ENCODE measurements around the gene FAXDC2.

Gene FAXDC2

DNA sequence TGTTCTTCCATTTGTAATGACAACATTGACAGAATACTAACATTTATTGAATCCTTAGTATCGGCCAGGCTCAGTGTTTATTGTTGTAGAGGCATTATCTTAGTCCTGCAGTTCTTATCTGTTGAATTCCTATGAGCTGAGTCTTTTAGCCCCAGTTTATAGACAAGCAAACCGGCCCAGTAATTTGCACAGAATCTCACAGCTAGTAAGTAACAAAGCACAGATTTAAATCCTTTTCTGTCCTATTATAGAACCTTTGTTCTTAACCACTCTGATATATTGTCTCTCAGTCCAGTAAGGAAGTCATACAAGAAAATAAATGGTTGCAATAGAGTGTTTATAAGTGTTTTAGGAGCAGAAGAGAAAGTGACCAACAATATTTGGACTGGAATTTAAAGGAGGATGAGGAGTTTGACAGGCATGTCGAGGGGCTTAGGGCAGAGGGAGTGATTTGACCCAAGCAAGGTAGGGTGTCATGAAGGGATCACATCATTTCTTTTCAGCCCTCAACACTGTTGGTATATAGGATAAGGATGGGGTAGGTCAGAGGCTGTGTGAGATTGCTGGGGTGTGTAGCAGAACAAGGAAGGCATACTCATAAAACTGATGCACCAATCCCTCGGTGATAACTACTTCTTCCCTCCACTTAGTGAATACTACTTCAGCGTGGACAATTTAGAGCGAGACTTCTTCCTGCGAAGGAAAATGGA lies 55.7 kb downstream of the FAXDC2 start:
- Histone ChIP-seq H3K27me3 (ENCODE audit: insufficient read depth, low read length) (no peaks in the 10 kb centered on the region), H3K9me3 (ENCODE audit: low read length) (no peaks in the 10 kb centered on the region), H3K4me1 (ENCODE audit: insufficient read depth, low read length) (no peaks in the 10 kb centered on the region), H3K36me3 (ENCODE audit: insufficient read depth, low read length) (peaks cover 87% of the 10 kb centered on the region), H2AFZ (ENCODE audit: low read depth, low read length) (no peak overlapping the region), H3K4me3 (ENCODE audit: low read length) (no peak overlapping the region)

DNA sequence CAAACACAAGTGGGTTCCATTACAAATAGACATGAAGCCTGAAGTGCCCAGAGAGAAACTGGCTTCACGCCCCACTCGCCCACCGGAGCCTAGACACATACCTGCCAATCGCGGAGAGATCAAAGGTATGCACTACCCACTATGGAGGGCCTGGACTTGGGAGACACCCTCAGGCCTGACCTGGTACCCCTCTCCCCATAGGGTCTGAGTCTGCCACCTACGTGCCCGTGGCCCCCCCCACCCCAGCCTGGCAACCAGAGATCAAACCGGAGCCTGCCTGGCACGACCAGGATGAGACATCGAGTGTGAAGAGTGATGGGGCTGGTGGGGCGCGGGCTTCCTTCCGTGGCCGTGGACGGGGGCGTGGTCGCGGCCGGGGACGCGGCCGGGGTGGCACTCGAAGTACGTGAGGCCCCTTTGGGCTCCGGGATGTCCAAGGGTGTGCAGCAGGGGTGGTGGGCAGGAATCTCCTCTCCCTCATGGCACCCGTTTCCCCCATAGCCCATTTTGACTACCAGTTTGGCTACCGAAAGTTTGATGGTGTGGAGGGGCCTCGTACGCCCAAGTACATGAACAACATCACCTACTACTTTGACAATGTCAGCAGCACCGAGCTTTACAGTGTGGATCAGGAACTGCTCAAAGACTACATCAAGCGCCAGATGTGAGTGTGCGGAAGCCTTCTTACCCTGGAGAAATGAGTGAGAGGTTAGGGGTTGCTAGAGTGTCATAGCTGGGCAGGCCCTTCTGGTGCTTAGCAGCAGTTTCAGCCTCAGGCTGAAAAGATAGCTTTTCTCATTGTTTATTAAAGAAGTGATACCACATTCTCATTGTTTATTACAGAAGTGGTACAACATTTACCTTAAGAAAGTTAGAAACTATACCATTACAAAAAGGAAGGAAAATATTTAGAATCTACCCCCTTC lies 56.5 kb downstream of the FAXDC2 start:
- no peaks in the 10 kb centered on the region for H3K27me3 ChIP-seq (ENCODE audit: insufficient read depth, low read length)
- H3K4me1 ChIP-seq (ENCODE audit: insufficient read depth, low read length): no peaks in the 10 kb centered on the region
- no peak overlapping the region for H3K4me3 ChIP-seq (ENCODE audit: low read length)
- H3K9me3 ChIP-seq (ENCODE audit: low read length): no peaks in the 10 kb centered on the region
- H2AFZ ChIP-seq (ENCODE audit: low read depth, low read length): no peak overlapping the region
- H3K36me3 ChIP-seq (ENCODE audit: insufficient read depth, low read length): peaks cover 80% of the 10 kb centered on the region

DNA sequence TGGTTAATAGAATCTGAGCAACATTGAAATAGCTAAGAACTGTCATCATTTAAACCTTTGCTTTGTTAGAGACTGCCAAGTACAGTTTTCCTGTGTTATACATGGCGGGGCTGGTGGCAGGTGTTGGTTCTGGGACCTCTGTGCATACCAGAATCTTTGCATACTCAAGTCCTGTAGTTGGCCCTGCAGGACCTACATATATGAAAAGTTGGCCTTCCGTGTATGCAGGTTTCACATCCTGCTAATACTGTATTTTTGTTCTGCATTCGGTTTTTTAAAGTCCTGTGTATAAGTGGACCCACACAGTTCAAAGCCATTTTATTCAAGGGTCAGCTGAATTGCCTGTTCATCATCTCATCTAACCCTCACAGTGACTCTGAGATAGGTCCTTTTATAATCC lies 58.9 kb downstream of the FAXDC2 start:
- Histone ChIP-seq H3K27me3 (ENCODE audit: insufficient read depth, low read length) (no peaks in the 10 kb centered on the region), H3K4me1 (ENCODE audit: insufficient read depth, low read length) (no peaks in the 10 kb centered on the region), H3K36me3 (ENCODE audit: insufficient read depth, low read length) (peaks cover 63% of the 10 kb centered on the region), H3K4me3 (ENCODE audit: low read length) (no peak overlapping the region), H3K9me3 (ENCODE audit: low read length) (no peaks in the 10 kb centered on the region), H2AFZ (ENCODE audit: low read depth, low read length) (no peak overlapping the region)

DNA sequence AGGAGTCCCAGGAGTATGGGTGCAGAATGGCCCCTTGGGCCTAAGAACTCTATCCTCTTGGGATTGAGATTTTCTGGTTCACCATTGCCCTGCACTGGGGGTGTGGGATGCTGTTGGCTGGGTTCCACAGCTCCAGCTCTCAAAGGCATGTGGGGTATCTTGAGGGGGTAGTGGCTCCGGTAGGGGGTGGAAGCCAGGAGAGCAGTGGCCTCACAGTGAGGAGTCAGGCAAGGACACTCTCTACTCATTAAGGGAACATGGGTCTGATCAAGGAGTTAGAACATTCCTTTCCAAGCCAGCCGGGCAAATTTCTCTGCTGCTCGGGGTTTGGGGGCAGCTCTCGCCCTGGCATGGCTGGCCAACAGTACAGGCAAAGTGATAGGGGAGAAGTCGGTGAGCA lies 62.2 kb downstream of the FAXDC2 start:
- H2AFZ ChIP-seq (ENCODE audit: low read depth, low read length): no peak overlapping the region
- H3K9me3 ChIP-seq (ENCODE audit: low read length): no peaks in the 10 kb centered on the region
- peaks cover 35% of the 10 kb centered on the region for H3K36me3 ChIP-seq (ENCODE audit: insufficient read depth, low read length)
- H3K4me1 ChIP-seq (ENCODE audit: insufficient read depth, low read length): no peaks in the 10 kb centered on the region
- no peaks in the 10 kb centered on the region for H3K27me3 ChIP-seq (ENCODE audit: insufficient read depth, low read length)
- H3K4me3 ChIP-seq (ENCODE audit: low read length): no peak overlapping the region

DNA sequence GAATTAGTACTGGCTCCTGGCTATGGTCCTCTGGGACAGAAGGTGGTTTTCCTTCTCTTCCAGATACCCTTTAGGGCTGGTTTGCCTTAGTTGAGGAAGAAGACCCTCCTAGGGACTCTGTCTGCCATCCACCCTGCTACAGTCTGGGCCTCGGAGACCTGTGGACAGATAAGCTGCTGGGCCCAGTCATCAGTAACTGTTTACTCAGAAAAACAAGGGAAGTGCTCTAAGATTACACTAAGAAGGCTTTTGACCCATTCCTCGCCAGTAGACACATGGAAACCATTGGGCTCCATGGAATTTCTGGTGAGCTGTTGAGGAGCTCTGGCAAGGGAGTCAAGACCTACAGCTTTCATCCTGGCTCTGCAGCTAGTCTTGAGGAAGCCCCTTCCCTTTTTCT lies 64.0 kb downstream of the FAXDC2 start:
- peaks cover 17% of the 10 kb centered on the region for H3K36me3 ChIP-seq (ENCODE audit: insufficient read depth, low read length)

DNA sequence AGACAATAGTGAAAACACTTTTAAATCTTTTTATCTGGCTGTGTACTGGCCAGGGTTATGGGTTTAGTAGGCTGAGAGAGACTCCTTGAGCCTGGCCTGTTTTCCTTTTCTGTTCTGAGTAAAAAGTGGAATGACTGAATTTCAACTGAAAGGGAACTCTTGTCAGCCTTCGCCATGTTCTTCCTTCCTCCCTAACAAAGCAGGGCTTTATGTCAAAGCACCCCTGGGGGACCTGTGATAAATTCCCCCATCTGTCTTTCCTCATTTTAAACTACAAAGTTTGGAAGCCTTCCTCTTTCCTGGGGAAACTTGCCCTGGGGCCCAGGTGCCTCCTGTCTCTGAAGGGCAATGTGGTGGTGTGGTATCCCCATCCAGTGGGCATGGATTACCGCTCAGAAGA lies 65.5 kb downstream of the FAXDC2 start:
- peaks cover 6% of the 10 kb centered on the region for H3K36me3 ChIP-seq (ENCODE audit: insufficient read depth, low read length)
- no peaks in the 10 kb centered on the region for H3K9me3 ChIP-seq (ENCODE audit: low read length)
- H3K4me3 ChIP-seq (ENCODE audit: low read length): no peak overlapping the region
- H3K27me3 ChIP-seq (ENCODE audit: insufficient read depth, low read length): no peaks in the 10 kb centered on the region
- no peak overlapping the region for H2AFZ ChIP-seq (ENCODE audit: low read depth, low read length)
- H3K4me1 ChIP-seq (ENCODE audit: insufficient read depth, low read length): peaks cover 6% of the 10 kb centered on the region

More for the DNA sequence above, 64.0 kb downstream of the FAXDC2 start:
- Histone ChIP-seq H3K27me3 (ENCODE audit: insufficient read depth, low read length) (no peaks in the 10 kb centered on the region), H3K4me1 (ENCODE audit: insufficient read depth, low read length) (peaks cover 6% of the 10 kb centered on the region), H2AFZ (ENCODE audit: low read depth, low read length) (no peak overlapping the region), H3K9me3 (ENCODE audit: low read length) (no peaks in the 10 kb centered on the region), H3K4me3 (ENCODE audit: low read length) (no peak overlapping the region)

DNA sequence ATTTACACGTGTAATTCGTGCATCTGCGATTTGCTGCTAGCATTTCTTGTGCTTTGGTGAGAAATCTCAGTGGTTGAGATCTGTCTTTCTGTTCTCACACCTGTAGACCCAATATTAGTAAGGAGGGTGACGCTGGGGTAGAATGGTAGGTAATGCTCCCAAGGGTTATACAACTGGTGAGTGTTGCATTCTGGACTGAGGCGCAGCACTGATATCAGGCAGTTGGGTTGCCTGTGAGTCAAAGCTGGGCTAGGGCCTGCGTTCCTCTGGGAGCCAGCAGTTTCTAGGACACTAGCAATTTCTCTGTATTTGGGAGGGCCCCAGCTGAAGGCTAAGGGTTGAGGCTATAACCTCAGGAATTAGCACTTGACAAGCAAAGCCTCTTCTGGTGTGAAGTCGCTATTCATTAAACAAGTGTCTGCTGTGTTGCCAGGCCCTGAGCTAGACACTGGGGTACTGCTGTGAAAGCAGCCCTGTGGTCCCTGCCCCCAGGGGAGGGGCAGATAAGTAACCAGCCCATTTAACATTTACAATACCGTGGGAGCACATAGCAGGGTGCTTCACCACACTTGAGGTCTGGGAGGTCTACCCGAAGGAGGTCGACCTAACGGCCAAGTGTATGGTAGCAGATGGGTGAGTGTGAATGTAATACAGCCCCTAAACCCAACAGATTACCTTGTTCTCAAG lies 66.5 kb downstream of the FAXDC2 start:
- Histone ChIP-seq H3K9me3 (ENCODE audit: low read length) (no peaks in the 10 kb centered on the region), H3K27me3 (ENCODE audit: insufficient read depth, low read length) (no peaks in the 10 kb centered on the region), H3K36me3 (ENCODE audit: insufficient read depth, low read length) (peaks cover 3% of the 10 kb centered on the region), H3K4me3 (ENCODE audit: low read length) (no peak overlapping the region), H3K4me1 (ENCODE audit: insufficient read depth, low read length) (peaks cover 6% of the 10 kb centered on the region), H2AFZ (ENCODE audit: low read depth, low read length) (no peak overlapping the region)

DNA sequence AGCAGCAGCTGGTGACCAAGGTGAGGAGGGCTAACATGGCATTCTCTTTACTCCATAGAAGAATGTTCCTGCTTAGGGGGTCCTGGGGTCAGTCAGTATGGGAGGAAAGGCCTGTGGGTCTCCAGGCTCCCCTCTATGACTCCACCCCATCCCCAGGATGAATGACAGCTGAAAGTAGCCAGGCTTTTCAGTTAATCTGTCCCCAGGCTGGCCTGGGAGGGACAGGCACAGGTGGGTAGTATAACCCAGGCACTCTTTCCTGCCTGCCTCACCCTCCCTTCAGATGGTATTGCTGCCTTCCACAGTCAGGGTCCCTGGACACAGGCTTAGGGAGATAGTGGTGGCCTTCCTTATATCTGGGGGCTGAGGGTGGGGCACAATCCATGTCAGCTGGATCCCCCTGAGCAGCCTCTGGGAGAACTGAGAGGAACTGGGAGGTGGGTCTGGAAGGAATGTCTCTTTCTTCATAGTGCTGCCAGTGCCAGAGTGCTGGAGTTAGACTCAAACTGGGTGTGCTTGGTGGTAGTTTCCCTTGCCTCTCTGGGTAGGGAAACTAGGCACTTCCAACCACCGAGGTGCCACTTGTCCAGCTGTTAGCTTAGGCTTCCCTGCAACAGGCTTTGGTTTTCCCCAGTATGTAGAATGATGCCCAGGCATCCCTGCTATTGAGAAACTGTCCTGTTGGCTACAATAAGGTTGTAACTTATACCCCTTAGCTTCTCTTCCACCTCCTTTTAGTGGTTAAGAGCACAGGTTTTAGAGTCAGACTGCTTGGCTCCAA lies 67.4 kb downstream of the FAXDC2 start:
- Histone ChIP-seq H2AFZ (ENCODE audit: low read depth, low read length) (no peak overlapping the region), H3K4me3 (ENCODE audit: low read length) (no peak overlapping the region), H3K27me3 (ENCODE audit: insufficient read depth, low read length) (no peaks in the 10 kb centered on the region), H3K4me1 (ENCODE audit: insufficient read depth, low read length) (peaks cover 6% of the 10 kb centered on the region), H3K9me3 (ENCODE audit: low read length) (no peaks in the 10 kb centered on the region), H3K36me3 (ENCODE audit: insufficient read depth, low read length) (no peaks in the 10 kb centered on the region)

DNA sequence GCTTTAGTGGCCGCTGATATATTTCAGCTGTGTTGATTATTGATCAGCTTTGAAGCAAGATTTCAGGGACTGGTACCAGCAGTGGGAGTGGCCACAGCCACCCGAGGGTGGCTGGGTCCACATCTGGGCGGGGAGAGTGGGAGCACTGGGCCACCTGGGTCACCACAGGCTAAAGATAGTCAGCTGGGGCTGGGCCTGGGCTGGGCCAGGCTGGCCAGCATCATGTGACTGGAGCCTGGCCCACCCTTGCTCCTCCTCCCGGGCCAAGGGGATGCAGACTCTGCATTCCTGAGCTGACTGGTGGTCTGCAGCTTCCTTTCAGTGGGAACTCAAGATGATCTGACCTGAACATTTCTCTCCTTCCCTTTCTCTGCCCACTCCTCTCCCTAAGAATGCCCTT lies 68.1 kb downstream of the FAXDC2 start:
- peaks cover 6% of the 10 kb centered on the region for H3K4me1 ChIP-seq (ENCODE audit: insufficient read depth, low read length)
- H3K27me3 ChIP-seq (ENCODE audit: insufficient read depth, low read length): no peaks in the 10 kb centered on the region

DNA sequence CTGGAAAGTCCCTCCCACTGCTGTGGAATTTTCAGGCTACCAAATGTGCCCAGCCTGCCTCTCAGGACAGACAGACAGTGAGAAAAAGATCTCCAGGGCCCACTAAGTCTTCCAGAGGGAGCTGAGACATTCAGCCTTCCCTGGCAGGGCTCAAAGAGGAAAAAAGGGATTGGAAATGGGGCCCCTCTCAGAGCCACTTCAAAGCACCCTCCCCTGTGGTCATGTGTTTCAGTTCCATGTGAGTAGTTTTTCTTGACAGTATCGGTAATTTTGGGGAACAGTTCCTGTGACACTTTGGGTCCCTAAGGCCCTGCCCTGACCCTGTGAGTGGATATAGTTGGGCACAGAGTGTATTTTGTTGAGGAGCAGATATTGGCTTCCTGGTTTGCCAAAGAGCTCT lies 70.3 kb downstream of the FAXDC2 start:
- H3K9me3 ChIP-seq (ENCODE audit: low read length): no peaks in the 10 kb centered on the region
- no peaks in the 10 kb centered on the region for H3K36me3 ChIP-seq (ENCODE audit: insufficient read depth, low read length)
- H2AFZ ChIP-seq (ENCODE audit: low read depth, low read length): no peak overlapping the region
- no peak overlapping the region for H3K4me3 ChIP-seq (ENCODE audit: low read length)
- peaks cover 6% of the 10 kb centered on the region for H3K4me1 ChIP-seq (ENCODE audit: insufficient read depth, low read length)
- no peaks in the 10 kb centered on the region for H3K27me3 ChIP-seq (ENCODE audit: insufficient read depth, low read length)

More for the DNA sequence above, 68.1 kb downstream of the FAXDC2 start:
- Histone ChIP-seq H3K9me3 (ENCODE audit: low read length) (no peaks in the 10 kb centered on the region), H2AFZ (ENCODE audit: low read depth, low read length) (no peak overlapping the region), H3K36me3 (ENCODE audit: insufficient read depth, low read length) (no peaks in the 10 kb centered on the region), H3K4me3 (ENCODE audit: low read length) (no peak overlapping the region)

DNA sequence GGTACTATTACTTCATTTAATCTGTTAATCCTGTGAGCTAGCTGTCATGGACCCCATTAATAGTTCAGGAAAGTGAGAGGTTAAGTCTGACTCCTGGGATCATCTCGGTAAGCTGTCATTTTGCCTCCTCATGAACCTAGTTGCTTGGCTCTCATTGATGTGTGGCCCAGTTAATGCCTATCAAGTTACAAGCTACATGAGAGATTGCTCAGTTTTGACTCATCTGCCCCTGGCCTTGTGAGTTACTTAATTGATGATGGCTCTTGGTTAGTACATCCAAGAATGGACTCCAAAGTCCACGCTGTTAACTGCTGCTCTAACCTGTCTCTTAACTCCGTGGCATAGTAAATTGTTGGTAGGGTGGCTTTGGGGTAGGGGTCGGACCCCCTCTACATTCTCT lies 71.3 kb downstream of the FAXDC2 start:
- H3K4me1 ChIP-seq (ENCODE audit: insufficient read depth, low read length): peaks cover 6% of the 10 kb centered on the region
- H3K9me3 ChIP-seq (ENCODE audit: low read length): no peaks in the 10 kb centered on the region
- H3K4me3 ChIP-seq (ENCODE audit: low read length): no peak overlapping the region
- no peaks in the 10 kb centered on the region for H3K27me3 ChIP-seq (ENCODE audit: insufficient read depth, low read length)
- H3K36me3 ChIP-seq (ENCODE audit: insufficient read depth, low read length): no peaks in the 10 kb centered on the region
- no peak overlapping the region for H2AFZ ChIP-seq (ENCODE audit: low read depth, low read length)

DNA sequence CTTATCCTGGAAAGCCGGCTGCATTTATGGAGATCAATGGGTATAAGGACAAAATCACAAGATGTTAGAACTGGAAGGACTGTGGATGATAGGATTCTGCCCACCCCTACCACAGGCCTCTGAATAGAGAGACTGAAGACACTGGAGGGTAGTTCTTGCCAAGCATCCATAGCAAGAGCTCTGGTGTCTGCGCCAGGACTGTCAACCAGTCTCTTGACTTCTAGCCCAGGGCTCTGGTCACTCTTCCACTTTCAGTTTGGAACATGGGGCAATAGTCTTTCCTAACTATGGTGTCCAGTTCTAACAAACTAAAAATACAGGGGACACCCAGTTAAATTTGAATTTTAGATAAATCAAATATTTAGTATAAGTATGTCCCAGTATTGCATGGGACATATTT lies 71.9 kb downstream of the FAXDC2 start:
- no peak overlapping the region for H3K4me3 ChIP-seq (ENCODE audit: low read length)
- H3K9me3 ChIP-seq (ENCODE audit: low read length): no peaks in the 10 kb centered on the region
- peaks cover 6% of the 10 kb centered on the region for H3K4me1 ChIP-seq (ENCODE audit: insufficient read depth, low read length)
- no peaks in the 10 kb centered on the region for H3K36me3 ChIP-seq (ENCODE audit: insufficient read depth, low read length)
- no peak overlapping the region for H2AFZ ChIP-seq (ENCODE audit: low read depth, low read length)
- H3K27me3 ChIP-seq (ENCODE audit: insufficient read depth, low read length): no peaks in the 10 kb centered on the region
